Right renal pelvis (tissue), 4 donors: ENCODE results near the gene FATE1. TPM values are rescaled to one million over a fixed set of nuclear protein-coding genes. Genes with fewer than 3 reads are reported as not detected.

Experiments used
- DNase-seq, 4 donors: peaks; one replicate each; pipeline ENCODE4 v3.0.0-alpha.2; 2013; ENCODE audit warnings: low read depth in 4 of 4, low spot score in 3 of 4, missing footprints in 1 of 4
- polyA plus RNA-seq, 4 donors: library from polyadenylated mRNA; unstranded; fragments of 120-200 nt; gene quantifications; one replicate each; pipeline ENCODE4 v1.2.1, GENCODE V29; 2013; ENCODE audit not compliant: insufficient read length in 4 of 4

FATE1 gene
- polyA plus RNA-seq, 4 donors = 0.38 TPM; not detected in 3

- no peak for DNase-seq
Observed at GRCh38 chrX:151741606-151742005, 25.8 kb downstream of the FATE1 start.

GRCh38 chrX:151742311-151742710 is 26.5 kb downstream of the FATE1 start:
- DNase-seq = no peak

DNA sequence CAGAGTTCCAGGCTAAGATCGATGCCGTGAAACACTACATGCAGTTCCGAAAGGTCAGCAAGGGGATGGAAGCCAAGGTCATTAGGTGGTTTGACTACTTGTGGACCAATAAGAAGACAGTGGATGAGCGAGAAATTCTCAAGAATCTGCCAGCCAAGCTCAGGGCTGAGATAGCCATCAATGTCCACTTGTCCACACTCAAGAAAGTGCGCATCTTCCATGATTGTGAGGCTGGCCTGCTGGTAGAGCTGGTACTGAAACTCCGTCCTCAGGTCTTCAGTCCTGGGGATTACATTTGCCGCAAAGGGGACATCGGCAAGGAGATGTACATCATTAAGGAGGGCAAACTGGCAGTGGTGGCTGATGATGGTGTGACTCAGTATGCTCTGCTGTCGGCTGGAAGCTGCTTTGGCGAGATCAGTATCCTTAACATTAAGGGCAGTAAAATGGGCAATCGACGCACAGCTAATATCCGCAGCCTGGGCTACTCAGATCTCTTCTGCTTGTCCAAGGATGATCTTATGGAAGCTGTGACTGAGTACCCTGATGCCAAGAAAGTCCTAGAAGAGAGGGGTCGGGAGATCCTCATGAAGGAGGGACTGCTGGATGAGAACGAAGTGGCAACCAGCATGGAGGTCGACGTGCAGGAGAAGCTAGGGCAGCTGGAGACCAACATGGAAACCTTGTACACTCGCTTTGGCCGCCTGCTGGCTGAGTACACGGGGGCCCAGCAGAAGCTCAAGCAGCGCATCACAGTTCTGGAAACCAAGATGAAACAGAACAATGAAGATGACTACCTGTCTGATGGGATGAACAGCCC is 28.0 kb downstream of the FATE1 start:
- no peak for DNase-seq

- no peak for DNase-seq
Observed at GRCh38 chrX:151745651-151746050, 29.8 kb downstream of the FATE1 start.

GRCh38 chrX:151746502-151746901 is 30.7 kb downstream of the FATE1 start:
- no peak for DNase-seq

- DNase-seq = no peak
Observed at GRCh38 chrX:151750511-151750910, 34.7 kb downstream of the FATE1 start.

DNA sequence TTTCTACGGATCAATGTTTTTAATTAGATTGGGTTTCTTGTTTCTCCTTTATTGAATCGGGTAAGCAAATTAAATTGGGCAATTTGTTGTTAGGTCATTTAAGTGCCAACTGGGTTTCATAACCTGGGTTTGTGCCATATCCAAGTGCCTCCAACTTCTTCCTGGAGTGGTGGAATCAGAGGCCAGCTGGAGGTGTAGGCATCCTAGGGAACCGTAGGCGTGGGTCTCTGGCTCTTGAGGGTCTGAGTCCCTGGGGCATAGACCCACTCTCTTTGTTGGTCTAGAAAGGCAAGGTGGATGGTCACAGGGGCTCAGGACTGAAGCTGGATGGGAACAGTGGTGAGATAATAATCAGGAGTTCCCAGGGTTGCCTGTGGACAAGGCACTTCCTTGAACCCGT is 37.0 kb downstream of the FATE1 start:
- DNase-seq = no peak

- DNase-seq = peak in 3 of 4 donors; percentile 5 to 22 (median 16)
Observed at GRCh38 chrX:151753313-151754046, 37.6 kb downstream of the FATE1 start.

DNA sequence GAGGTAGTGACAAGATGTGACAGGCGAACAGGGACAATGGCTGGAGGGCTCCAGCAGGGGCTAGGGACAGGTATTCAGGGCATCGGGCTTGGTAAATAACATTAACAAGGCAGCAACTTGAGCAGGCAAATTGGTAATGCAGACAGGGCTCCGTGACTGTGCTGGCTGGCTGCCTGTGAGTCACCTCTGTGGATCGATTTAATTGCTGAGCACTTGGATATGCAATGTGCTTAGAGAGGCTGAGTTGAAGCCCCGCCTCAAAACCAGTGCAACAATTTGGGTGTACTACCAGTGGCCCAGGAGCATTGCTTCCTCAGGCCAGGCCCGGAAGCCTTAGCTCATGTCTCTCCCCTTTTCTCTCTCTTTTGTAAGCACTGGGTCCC is 38.2 kb downstream of the FATE1 start:
- DNase-seq = no peak

DNA sequence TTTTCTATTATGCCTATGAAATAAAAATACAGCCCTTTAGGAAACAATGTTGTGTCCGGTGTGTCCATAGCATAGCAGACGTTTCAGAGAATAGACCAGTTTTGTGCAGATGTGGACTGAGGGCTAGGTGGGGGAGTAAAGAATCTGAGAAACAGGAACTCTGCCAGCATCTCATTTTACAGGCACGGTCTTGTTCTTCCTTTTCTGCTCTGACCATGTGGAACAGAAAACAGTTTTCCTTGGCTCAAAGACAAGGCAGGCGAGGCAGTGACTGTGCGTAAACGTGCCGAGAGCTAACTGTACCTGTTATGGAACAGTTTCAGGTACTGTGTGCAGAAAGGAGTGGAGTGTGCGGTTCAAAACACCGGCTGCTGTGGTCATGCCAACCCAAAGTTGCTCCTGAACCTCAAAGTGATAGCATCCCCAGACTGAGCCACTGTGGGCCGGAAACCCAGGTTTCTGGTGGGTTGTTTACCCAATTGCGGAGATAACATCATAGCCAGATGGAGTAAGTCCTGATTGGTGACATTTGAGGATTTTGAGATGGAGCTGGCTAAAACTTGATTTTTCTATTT is 38.9 kb downstream of the FATE1 start:
- DNase-seq = no peak

DNA sequence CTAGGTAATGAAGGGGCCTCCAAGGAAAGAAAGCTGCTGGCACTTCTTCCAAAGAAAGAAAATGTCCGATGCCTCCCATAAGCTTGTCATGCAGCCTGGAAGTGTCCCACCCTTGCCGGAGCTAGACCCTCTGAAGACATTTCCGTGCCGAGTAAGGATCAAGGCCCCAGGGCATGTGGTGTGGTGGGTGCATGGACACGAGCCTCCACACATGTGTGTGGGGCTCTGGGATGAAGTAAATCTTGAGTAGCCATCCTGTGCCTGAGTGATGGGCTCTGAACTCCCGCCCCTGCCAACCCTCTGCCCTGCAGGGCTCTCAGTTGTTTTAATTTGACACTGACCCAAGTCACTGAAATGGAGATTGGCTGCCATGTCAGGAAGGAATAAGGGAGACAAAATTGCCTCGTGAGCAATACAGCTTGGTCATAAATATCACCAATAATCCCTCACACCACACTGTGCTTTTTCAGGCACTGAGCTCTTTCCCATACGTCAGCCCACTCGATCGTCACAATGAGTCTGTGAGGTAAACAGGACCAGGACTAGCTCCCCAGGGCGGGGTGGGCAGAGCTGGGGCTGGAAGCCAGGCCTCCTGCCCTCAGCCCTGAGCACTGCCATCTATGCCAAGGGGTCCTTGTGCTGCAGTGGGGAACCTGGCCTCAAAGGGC is 43.3 kb downstream of the FATE1 start:
- DNase-seq = no peak

DNA sequence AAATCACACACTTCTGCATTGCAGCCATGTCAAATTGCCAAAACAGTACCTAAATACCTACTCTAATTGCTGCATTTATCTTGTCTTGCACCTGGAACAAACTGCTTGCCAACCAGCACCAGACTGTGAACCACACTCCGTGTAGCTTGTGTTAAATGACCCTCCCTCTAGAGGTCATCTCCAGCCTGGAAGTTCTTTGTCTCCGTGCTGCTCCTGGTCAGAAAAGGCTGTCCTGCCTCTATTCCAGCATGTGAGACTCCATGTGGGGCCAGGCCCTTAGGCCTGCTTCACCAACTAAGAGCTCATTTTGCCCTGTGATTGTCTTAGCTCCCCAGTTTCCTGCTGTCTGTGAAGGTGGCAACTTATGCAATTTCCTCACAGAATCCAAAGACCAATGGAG is 47.0 kb downstream of the FATE1 start:
- no peak for DNase-seq

GRCh38 chrX:151763711-151764110 is 47.9 kb downstream of the FATE1 start:
- no peak for DNase-seq

DNA sequence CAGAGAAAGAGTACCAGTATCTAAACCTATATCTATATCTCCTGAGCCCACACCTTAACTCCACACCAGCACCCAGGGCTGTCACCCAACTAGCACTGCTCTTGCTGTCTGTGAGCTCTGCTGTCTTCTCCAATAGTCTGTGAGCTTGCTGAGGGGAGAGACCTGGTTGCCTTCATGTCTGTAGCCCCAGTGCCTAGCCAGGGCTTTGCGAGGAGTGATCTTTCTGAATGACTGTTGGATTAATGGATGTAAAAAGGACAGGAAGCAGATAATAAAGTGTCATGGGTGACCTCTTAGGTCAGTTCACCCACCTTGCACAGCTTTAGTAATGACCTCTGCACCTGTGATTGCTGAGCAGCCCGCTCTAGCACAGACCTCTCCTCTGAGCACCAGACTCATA is 49.2 kb downstream of the FATE1 start:
- DNase-seq = no peak

DNA sequence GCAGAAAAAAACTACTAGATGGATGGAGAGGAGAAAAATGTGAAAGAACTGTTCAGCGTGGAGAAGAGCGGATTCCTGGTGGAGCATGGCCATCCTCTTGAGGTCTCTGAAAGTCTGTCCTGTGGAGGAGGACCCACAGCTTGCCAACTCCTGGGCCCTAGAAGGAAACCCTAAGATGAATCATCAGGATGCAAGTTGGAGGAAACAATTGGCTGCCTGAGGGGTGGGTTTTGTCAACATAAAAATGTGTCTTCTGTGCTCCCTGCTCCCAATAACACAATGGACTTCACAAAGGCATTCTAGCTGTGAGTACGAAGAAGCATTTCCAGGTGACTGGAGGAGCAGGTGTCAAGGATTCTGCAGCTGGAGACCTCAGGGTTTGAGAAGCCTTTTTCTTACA is 55.9 kb downstream of the FATE1 start:
- DNase-seq = no peak

Other genes starting within 250 kb of the FATE1 start
- gene PASD1, start 152.4 kb upstream of the FATE1 start, polyA plus RNA-seq = not detected
- gene PRRG3, start 20.6 kb upstream of the FATE1 start, polyA plus RNA-seq = 1 to 10 TPM; 5.1 to 8.8 (median 6.5) TPM
- not detected for gene CNGA2, start 18.7 kb downstream of the FATE1 start, polyA plus RNA-seq
- gene MAGEA4, start 196.9 kb downstream of the FATE1 start, polyA plus RNA-seq = not detected